A673 (cell line): ENCODE results near the gene WFIKKN1.

Experiments used
- EZH2 ChIP-seq: fragments of 200-600 bp; sonication (generic); IDR thresholded peaks from 2 replicates; pipeline ENCODE4 v1.6.1; 2017; ENCODE audit warnings: borderline replicate concordance, low read depth, mild to moderate bottlenecking, mixed read lengths, antibody characterized with exemption, low read length; ENCODE audit not compliant: poor library complexity, severe bottlenecking
- TF ChIP-seq, protein P1 (sequence below): fragments of 300-800, 200-600 bp; sonication (generic); conservative IDR thresholded peaks from 2 replicates; pipeline ENCODE4 v1.5.1; 2017; ENCODE audit warnings: low read depth, mild to moderate bottlenecking, antibody characterized with exemption, low read length, moderate library complexity, mixed read lengths

DNA sequence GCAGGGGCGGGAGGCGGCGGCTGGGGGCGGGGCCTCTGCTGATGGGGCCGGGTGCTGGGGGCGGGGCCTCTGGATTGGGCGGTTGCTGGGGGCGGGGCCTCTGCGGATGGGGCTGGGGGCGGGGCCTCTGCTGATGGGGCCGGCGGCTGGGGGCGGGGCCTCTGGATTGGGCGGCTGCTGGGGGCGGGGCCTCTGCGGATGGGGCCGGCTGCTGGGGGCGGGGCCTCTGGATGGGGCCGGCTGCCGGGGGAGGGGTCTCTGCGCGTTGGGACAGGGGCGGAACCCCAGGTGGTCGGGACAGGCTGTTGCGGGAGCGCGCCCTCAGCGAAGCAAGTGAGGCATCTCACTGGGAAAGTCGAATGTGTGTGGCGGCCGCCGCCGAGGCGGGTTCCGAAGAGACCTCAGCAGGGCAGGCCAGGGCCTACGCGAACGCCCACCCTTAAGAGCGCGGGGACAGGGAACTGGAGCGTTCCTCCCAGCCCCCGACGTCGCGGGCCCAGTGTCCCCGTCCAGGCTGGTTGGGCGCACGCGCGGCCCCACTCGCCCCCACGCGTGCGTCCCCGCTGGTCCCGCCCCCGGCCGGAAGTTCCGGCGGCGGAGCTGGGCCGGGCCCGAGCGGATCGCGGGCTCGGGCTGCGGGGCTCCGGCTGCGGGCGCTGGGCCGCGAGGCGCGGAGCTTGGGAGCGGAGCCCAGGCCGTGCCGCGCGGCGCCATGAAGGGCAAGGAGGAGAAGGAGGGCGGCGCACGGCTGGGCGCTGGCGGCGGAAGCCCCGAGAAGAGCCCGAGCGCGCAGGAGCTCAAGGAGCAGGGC is 49.2 kb downstream of the WFIKKN1 start, which contains the start of gene STUB1:
- TF ChIP-seq, protein P1, sequence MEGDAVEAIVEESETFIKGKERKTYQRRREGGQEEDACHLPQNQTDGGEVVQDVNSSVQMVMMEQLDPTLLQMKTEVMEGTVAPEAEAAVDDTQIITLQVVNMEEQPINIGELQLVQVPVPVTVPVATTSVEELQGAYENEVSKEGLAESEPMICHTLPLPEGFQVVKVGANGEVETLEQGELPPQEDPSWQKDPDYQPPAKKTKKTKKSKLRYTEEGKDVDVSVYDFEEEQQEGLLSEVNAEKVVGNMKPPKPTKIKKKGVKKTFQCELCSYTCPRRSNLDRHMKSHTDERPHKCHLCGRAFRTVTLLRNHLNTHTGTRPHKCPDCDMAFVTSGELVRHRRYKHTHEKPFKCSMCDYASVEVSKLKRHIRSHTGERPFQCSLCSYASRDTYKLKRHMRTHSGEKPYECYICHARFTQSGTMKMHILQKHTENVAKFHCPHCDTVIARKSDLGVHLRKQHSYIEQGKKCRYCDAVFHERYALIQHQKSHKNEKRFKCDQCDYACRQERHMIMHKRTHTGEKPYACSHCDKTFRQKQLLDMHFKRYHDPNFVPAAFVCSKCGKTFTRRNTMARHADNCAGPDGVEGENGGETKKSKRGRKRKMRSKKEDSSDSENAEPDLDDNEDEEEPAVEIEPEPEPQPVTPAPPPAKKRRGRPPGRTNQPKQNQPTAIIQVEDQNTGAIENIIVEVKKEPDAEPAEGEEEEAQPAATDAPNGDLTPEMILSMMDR = no peak
- no peak for TF ChIP-seq EZH2
